ENCODE results near the gene GALNT10.

DNA sequence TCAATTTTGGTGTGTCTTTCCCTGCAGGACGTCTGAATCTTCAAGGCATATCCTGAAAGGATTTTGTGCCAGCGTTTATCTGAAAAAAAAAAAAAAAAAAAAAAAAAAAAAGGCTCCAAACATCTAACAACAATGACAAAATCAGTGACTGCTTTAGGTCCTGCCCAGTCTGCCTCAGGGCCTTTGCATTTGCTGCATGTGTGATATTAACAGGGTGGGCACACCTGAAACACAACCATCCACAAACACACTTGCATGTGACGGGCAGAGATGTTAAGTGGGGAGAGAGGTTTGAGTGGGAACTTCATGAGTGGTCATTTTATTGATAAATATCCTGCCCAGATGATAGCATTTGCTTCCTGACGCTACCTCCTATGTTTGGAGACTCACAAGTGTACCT is 172.9 kb downstream of the GALNT10 start:
- TF ChIP-seq, protein P1, sequence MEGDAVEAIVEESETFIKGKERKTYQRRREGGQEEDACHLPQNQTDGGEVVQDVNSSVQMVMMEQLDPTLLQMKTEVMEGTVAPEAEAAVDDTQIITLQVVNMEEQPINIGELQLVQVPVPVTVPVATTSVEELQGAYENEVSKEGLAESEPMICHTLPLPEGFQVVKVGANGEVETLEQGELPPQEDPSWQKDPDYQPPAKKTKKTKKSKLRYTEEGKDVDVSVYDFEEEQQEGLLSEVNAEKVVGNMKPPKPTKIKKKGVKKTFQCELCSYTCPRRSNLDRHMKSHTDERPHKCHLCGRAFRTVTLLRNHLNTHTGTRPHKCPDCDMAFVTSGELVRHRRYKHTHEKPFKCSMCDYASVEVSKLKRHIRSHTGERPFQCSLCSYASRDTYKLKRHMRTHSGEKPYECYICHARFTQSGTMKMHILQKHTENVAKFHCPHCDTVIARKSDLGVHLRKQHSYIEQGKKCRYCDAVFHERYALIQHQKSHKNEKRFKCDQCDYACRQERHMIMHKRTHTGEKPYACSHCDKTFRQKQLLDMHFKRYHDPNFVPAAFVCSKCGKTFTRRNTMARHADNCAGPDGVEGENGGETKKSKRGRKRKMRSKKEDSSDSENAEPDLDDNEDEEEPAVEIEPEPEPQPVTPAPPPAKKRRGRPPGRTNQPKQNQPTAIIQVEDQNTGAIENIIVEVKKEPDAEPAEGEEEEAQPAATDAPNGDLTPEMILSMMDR (IDR thresholded peaks at IDR 0.05; ENCODE audit: insufficient read depth, low read depth, low read length), result no peak
- no peak for TF ChIP-seq EZH2 (IDR thresholded peaks at IDR 0.05; ENCODE audit: insufficient read depth, low read length)
